ENCODE results near the gene ADCY1.

DNA sequence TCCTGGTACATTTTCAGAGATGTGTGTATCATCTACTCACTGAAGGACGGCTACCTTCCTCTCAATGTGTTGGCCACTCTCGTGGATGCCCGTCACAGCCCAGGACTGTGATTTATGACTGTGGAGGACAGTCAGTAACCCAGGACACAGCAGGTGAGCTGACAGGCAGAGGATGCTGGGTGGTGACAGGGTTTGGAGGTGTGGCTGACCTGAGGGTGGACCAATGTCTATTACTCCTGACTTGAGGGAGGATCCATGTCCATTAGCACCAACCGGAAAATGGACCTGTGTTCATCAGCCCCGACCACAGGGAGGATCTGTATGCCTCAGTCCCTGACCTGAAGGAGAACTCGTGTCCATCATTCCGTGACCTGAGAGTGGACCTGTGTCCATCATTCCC, 96.1 kb downstream of the ADCY1 start:
- TF ChIP-seq GATA2 (IDR thresholded peaks at IDR 0.05; ENCODE audit: low read depth, low read length) (no peak), GATA3 (IDR thresholded peaks at IDR 0.05; ENCODE audit: low read depth, low read length) (no peak)
